Measurements from ENCODE around the gene ADAMTS15.

The ADAMTS15 gene

DNA sequence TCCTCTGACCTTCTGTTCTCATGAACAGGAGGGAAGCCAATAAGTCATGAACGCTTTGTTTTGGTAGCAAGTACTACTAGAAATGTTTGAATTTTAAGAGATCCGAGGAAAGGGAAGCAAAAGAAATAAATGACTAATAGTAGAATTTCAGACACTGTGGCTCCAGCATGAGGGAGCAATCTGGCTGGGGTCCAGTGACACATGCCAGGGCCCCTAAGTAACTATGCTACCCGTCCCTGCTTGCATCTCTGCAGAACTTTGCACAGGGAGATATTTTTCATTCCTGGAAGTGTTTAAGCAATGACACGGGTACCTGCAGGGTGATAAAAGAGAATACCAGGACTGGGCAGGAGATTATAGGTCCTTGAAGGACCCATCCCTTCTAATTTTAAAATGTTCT is 12.8 kb upstream of the ADAMTS15 start:
- TF ChIP-seq GATA3 (IDR thresholded peaks at IDR 0.05; ENCODE audit: low read depth, low read length) (no peak), GATA2 (IDR thresholded peaks at IDR 0.05; ENCODE audit: low read depth, low read length) (no peak)

DNA sequence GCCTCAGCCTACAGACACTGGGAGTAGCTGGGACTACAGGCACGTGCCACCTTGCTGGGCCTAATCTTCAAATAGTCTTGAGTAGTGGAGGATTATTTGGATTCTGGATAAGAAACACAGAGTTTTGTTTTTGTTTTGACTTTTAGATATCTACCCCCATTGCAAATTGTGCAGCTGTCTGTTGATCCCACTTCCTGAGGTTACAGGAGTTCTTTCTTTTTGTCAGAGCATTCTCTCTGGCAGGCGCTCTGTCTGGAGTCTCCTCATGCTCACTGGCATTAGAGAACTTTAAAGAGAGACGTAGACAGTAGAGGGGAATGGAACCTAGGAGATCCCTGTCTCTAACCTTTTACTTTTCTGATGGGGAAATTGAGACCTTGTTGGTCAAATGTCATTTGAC is 12.3 kb upstream of the ADAMTS15 start:
- TF ChIP-seq GATA2 (IDR thresholded peaks at IDR 0.05; ENCODE audit: low read depth, low read length) (no peak), GATA3 (IDR thresholded peaks at IDR 0.05; ENCODE audit: low read depth, low read length) (no peak)

DNA sequence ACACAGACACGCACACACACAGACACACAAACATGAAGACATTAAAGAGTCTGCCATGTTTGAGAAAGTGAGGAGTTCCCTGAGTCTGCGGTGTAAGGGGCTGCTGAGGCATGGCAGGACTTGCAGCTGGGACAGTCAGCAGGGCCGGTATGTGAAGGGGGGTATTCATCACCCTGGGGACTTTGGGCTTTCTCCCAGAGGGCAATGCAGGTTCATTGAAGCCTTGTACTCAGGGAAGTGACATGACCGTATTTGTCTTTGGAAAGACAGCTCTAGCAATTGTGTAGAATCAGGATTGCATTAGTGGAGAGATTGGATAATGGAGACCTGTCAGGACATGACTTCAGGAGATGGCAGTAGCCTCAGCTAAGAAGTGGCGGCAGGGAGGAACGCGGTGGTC is 10.6 kb upstream of the ADAMTS15 start:
- TF ChIP-seq GATA2 (IDR thresholded peaks at IDR 0.05; ENCODE audit: low read depth, low read length): no peak
- no peak for TF ChIP-seq GATA3 (IDR thresholded peaks at IDR 0.05; ENCODE audit: low read depth, low read length)

DNA sequence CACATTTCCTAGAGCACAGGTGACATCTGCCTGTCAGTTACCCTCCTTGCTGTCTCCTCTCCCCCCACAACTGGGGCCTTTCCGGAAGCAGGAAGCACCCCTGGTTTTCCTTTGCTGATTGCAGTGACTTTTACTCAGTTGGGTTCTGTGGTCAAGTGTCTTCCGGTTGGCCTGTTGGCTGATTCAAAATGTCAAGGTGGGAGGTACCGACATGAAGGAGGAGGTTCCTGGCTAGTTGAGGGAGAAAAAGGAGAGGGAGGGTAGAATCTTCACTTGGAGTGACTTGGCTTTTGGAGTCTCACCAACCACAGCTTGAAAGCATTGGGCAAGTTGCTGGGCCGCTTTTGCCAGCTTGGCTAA is 9.3 kb upstream of the ADAMTS15 start:
- TF ChIP-seq GATA3 (IDR thresholded peaks at IDR 0.05; ENCODE audit: low read depth, low read length) (no peak), GATA2 (IDR thresholded peaks at IDR 0.05; ENCODE audit: low read depth, low read length) (no peak)

DNA sequence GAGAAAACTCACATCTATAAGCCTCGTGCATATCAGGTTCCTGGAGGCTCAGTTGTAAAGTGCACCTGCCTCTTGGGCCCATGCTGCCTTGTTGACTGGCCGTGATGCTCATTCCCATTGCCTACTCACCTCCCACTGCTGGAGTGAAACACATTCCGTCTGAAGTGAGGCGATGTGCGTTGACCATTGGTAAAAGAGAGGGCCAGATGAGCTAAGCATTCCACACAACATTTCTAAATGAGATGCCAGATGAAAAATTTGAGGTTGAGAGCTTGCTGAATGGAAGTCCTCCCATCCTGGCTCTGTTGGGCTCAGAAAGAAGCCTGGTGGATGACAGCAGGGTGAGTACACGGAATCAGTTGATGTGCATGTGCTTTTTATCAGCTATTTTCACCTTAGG is 8.6 kb upstream of the ADAMTS15 start:
- TF ChIP-seq GATA3 (IDR thresholded peaks at IDR 0.05; ENCODE audit: low read depth, low read length) (no peak), GATA2 (IDR thresholded peaks at IDR 0.05; ENCODE audit: low read depth, low read length) (no peak)

DNA sequence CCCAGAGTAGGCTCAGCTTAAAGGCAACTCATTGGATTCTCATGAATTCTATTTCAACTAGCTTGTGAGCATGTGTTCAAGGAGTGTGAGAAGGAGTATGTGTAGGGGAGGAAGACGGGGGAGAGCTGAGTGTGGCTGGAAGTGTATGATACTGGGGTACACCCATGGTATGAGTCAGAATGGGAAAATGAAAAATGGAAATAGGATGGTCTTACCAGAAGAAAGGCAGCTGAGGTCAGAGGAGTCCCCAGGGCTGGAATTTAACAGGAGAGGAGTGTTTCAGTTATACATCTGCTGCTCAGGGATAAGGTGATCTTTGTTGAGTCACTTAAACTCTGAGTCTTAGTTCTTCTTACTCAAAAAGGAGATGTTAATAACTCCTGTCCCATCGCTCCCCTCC is 6.7 kb upstream of the ADAMTS15 start:
- no peak for TF ChIP-seq GATA3 (IDR thresholded peaks at IDR 0.05; ENCODE audit: low read depth, low read length)
- TF ChIP-seq GATA2 (IDR thresholded peaks at IDR 0.05; ENCODE audit: low read depth, low read length): no peak

DNA sequence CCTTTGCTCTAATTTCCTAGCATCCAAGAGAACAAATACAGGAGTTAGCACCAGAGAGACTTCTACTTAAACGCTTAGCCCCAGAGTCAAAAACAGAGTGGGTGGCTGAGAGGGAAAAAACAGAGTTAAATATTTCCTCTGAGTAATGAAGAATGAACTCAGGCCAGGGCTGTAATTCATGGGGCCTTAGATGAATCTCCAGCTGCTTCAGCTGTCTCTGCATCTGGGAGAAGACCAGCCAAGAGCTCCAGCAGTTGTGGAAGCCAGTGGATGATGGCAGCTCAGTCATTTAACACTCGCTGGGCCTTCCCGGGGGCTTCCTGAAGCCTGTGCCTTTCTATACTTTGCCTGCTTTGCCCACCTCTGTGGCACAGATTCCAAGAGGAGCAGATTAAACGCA is 5.7 kb upstream of the ADAMTS15 start:
- TF ChIP-seq GATA2 (IDR thresholded peaks at IDR 0.05; ENCODE audit: low read depth, low read length): no peak
- no peak for TF ChIP-seq GATA3 (IDR thresholded peaks at IDR 0.05; ENCODE audit: low read depth, low read length)

DNA sequence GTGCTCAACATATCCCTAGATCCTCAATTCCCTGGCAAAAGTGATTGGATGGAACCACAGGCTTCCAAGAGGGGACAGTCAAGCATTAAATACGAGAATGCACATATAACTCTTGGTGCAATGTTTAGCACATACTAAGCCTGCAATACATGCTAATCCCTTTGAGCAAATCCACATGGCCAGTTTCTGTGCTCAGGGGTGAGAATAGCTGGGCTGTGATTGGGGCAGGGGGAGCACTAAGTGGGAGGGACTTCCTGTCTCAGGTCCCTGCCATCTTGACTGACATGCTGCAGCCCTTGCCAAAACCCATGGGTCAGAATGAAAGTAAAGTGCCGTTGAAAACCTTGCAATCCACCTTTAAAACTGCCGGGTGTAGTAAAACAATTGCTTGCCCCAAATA is 2.7 kb upstream of the ADAMTS15 start:
- TF ChIP-seq GATA2 (IDR thresholded peaks at IDR 0.05; ENCODE audit: low read depth, low read length): no peak
- TF ChIP-seq GATA3 (IDR thresholded peaks at IDR 0.05; ENCODE audit: low read depth, low read length): no peak

DNA sequence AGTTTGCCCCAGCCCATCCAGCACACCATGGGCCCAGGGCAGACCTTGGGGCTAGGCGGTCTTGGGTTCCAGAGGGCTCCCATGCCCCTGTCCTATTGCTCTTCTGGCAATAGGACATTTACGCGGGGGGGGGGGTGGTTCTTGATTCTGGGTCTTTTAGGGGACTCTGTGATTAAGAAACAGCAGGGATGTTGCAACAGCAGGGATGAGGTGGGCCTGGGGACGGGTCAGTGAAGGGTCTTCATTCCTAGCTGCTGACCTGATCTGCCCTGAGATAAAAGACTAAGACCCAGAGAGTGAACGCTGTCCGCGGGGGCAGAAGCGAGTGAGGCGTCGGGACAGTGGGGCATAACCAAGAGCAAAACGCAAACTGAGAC is 418 bp upstream of the ADAMTS15 start:
- TF ChIP-seq GATA3 (IDR thresholded peaks at IDR 0.05; ENCODE audit: low read depth, low read length): no peak
- no peak for TF ChIP-seq GATA2 (IDR thresholded peaks at IDR 0.05; ENCODE audit: low read depth, low read length)

DNA sequence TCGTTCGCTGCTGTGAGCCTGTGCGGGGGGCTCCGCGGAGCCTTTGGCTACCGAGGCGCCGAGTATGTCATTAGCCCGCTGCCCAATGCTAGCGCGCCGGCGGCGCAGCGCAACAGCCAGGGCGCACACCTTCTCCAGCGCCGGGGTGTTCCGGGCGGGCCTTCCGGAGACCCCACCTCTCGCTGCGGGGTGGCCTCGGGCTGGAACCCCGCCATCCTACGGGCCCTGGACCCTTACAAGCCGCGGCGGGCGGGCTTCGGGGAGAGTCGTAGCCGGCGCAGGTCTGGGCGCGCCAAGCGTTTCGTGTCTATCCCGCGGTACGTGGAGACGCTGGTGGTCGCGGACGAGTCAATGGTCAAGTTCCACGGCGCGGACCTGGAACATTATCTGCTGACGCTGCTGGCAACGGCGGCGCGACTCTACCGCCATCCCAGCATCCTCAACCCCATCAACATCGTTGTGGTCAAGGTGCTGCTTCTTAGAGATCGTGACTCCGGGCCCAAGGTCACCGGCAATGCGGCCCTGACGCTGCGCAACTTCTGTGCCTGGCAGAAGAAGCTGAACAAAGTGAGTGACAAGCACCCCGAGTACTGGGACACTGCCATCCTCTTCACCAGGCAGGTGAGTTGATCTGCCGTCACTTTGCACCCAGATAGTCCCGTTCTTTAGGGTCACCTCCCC is 1.0 kb downstream of the ADAMTS15 start:
- no peak for TF ChIP-seq GATA3 (IDR thresholded peaks at IDR 0.05; ENCODE audit: low read depth, low read length)
- TF ChIP-seq GATA2 (IDR thresholded peaks at IDR 0.05; ENCODE audit: low read depth, low read length): no peak

DNA sequence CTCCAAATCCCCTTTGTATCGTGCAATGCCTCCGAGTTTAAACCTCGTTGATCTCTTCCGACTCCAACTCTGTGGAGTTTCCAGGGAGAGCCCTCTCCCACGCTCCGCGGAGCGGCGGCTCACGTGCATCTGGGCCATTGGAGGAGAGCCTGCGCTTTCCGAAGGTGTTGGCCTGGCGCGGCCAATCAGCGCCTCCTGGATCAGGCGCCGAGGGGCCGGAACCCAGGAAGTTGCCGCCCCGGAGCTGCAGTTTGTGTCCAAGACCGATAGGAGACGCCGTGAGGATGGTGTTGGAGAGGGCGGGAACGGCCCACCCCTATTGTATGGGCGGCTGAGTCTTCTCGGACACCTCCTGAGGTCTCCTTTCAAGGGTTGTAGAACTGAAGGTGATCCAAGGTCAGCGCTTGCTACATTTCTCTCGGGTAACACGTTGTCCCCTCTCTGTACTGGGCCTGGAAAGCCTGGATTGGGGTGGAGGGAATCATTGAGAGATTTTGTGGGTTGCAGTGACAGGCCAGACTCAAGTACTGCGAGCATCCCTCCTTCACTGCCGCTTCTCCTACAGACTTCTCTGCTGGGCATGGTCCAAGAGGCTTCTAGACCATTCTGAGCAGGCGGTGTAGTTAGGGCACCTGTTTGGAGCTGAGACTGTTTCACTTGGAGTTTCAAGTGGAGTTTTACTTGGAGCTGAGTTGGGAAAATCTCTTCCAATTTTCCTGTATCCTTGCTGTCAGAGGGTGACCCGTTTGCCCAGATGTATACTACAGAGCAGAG is 1.7 kb downstream of the ADAMTS15 start:
- no peak for TF ChIP-seq GATA3 (IDR thresholded peaks at IDR 0.05; ENCODE audit: low read depth, low read length)
- TF ChIP-seq GATA2 (IDR thresholded peaks at IDR 0.05; ENCODE audit: low read depth, low read length): no peak

DNA sequence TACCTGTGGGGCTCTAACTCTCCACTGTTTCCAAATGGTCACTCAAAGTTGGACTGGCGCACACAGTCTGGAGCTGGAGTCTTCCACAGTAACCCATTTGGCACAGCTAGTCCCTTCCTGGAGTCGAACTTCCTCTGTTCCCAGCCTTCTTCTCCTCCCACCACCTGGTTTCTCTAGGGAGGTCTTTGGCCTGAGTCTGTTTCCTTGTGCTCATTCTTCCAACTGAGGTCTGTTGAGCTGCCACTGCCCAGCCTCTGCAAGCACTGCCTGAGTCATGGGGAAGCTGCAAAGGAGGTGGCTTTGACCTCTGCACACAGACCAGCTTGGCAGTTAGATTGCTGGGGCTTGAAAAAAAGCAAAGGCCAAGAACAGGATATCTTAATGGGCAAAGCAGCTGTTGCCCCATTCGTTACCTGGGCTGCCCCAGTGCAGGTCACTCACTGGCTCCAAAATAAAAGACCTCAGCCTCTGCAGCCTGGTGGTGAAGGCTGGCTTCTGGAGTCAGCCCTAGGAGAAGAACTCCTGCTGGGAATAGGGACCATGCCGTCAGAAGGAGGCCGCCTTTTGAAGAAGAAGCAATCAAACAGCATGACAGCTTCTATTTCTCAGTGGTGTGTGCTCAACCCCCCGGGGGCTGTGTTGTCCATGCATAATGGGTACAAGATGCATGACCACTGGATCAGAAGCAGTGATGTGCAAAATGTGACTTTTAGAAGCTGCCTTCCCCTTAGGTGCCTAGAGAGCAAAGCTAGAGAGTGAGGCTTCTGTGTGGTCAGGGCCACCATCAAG is 3.0 kb downstream of the ADAMTS15 start:
- no peak for TF ChIP-seq GATA2 (IDR thresholded peaks at IDR 0.05; ENCODE audit: low read depth, low read length)
- TF ChIP-seq GATA3 (IDR thresholded peaks at IDR 0.05; ENCODE audit: low read depth, low read length): no peak

DNA sequence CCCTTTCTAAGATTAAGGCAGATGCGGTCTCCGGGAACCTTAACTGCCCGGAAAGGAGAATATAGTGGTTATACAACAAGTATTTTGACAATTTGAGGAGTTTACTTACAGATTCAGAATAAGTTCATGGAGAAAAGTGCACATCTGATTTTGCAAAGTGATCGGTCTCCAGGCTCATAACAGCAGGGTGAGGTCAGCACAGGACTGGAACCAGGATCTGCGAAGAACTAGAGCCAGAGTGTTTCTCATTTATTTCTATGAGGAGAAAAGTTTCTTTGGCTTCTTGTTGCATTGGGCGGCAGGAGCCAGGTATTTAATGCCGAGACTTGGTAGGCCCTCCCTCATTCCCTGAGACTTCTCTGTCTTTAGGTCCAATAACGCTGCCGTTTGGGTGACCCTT is 3.7 kb downstream of the ADAMTS15 start:
- no peak for TF ChIP-seq GATA3 (IDR thresholded peaks at IDR 0.05; ENCODE audit: low read depth, low read length)
- TF ChIP-seq GATA2 (IDR thresholded peaks at IDR 0.05; ENCODE audit: low read depth, low read length): no peak

DNA sequence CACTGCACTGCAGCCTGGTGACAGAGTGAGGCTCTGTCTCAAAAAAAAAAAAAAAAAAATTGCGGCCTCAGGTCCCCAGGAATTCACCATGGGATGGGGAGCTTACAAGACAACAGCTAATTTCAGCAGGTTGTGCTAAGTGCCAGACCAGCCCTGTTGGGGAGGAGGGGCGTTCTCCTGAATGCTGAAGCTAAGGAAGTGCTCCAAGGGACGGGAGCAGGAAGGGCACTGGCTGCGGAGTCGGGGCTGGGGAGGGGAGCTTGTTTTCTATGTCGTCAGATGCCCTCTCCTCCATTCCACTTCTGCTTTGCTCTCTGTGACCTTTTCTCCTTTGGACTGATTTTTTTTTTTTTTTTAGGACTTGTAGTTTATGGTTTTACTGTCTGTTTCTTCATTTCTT is 4.5 kb downstream of the ADAMTS15 start:
- TF ChIP-seq GATA2 (IDR thresholded peaks at IDR 0.05; ENCODE audit: low read depth, low read length) (no peak), GATA3 (IDR thresholded peaks at IDR 0.05; ENCODE audit: low read depth, low read length) (no peak)
